PC-3 (cell line): ENCODE measurements around the gene STK16. TPM values are rescaled to one million over a fixed set of nuclear protein-coding genes. Genes with fewer than 3 reads are reported as not detected.

Experiments
- ATAC-seq: fragments of 200-7000 bp; cut with Tn5 transposase; 2 replicates; pipeline ENCODE4 v1.9.1; 2020; ENCODE audit warnings: mild to moderate bottlenecking, moderate library complexity
- BruUV-seq: library from RNA; stranded (reverse); fragments of 400-500 nt; replicated peaks from 2 replicates; lab custom pipeline; 2021; lab: Mats Ljungman, UMichigan
- CTCF ChIA-PET: fragments of 300-600 bp; sonication (Branson Sonifier 250); formaldehyde crosslinking; loops from one replicate; lab custom pipeline; 2022; ENCODE audit warnings: antibody characterized with exemption; lab: Charles Lee
- POLR2A ChIA-PET: fragments of 300-600 bp; sonication (Branson Sonifier 250); formaldehyde crosslinking; loops from one replicate; lab custom pipeline; 2022; ENCODE audit warnings: antibody characterized with exemption; ENCODE audit not compliant: unreplicated experiment; lab: Charles Lee
- DNase-seq: peaks from one replicate; pipeline ENCODE4 v3.0.0-alpha.2; 2015
- H2AFZ ChIP-seq: fragments of 300-600 bp; sonication (generic); 2 replicates; pipeline ENCODE4 v1.6.0; 2016; ENCODE audit warnings: antibody characterized with exemption, low read length
- H3F3A ChIP-seq: fragments of 300-600 bp; sonication (generic); one replicate; pipeline ENCODE4 v1.6.0; 2017; ENCODE audit warnings: antibody characterized with exemption, low read length, control low read depth, mild to moderate bottlenecking; ENCODE audit not compliant: unreplicated experiment
- H3K27ac ChIP-seq: fragments of 300-600 bp; sonication (generic); 2 replicates; pipeline ENCODE4 v1.5.1; 2016; ENCODE audit warnings: mild to moderate bottlenecking, low read length
- H3K27me3 ChIP-seq: fragments of 300-600 bp; sonication (generic); 2 replicates; pipeline ENCODE4 v1.6.1; 2016; ENCODE audit warnings: low read length, mixed read lengths
- H3K36me3 ChIP-seq: fragments of 300-600 bp; sonication (generic); 2 replicates; pipeline ENCODE4 v1.6.1; 2016; ENCODE audit warnings: low read depth, mixed run types, low read length, mixed read lengths
- H3K4me1 ChIP-seq: fragments of 300-600 bp; sonication (generic); 2 replicates; pipeline ENCODE4 v1.5.1; 2016; ENCODE audit warnings: low read length; ENCODE audit not compliant: insufficient read depth
- H3K4me2 ChIP-seq: fragments of 300-600 bp; sonication (generic); 2 replicates; pipeline ENCODE4 v1.6.0; 2016; ENCODE audit warnings: low read length
- H3K4me3 ChIP-seq: fragments of 300-600 bp; sonication (generic); 2 replicates; pipeline ENCODE4 v1.5.1; 2016; ENCODE audit warnings: mild to moderate bottlenecking, low read length, mixed read lengths
- H3K79me2 ChIP-seq: fragments of 300-600 bp; sonication (generic); 2 replicates; pipeline ENCODE4 v1.6.1; 2017; ENCODE audit warnings: low read length, mixed read lengths
- H3K9ac ChIP-seq: fragments of 300-600 bp; sonication (generic); 2 replicates; pipeline ENCODE4 v1.6.0; 2016; ENCODE audit warnings: mild to moderate bottlenecking, low read length
- H3K9me2 ChIP-seq: fragments of 300-600 bp; sonication (generic); replicated peaks from 2 replicates; pipeline ENCODE4 v1.6.1; 2016; ENCODE audit warnings: mixed run types, low read length, mixed read lengths
- H3K9me3 ChIP-seq: fragments of 300-600 bp; sonication (generic); 2 replicates; pipeline ENCODE4 v1.6.1; 2016; ENCODE audit warnings: low read length, mixed read lengths
- H4K20me1 ChIP-seq: fragments of 300-600 bp; sonication (generic); 2 replicates; pipeline ENCODE4 v1.6.1; 2016; ENCODE audit warnings: low read length, mixed read lengths
- CTCF ChIP-seq: fragments of 300-600 bp; sonication (generic); conservative IDR thresholded peaks from 2 replicates; pipeline ENCODE4 v1.5.1; 2017; ENCODE audit warnings: antibody characterized with exemption, low read depth, mild to moderate bottlenecking, low read length
- EZH2 ChIP-seq: fragments of 300-600 bp; sonication (generic); IDR thresholded peaks from one replicate; pipeline ENCODE4 v1.6.1; 2017; ENCODE audit warnings: antibody characterized with exemption, mild to moderate bottlenecking, low read length; ENCODE audit not compliant: unreplicated experiment
- EZH2phosphoT487 ChIP-seq: fragments of 300-600 bp; sonication (generic); IDR thresholded peaks from 2 replicates; pipeline ENCODE4 v1.6.1; 2018; ENCODE audit warnings: mild to moderate bottlenecking, antibody characterized with exemption, low read length, borderline replicate concordance
- intact Hi-C: fragments of 100-400 bp; cut with micrococcal nuclease; formaldehyde crosslinking; loops from 2 replicates; pipeline ENCODE4 v1.9.0; 2023
- total RNA-seq: library from RNA; depleted of rRNA; stranded (reverse); fragments of >200 nt; gene quantifications from 2 replicates; pipeline ENCODE4 v1.2.3, GENCODE V29; 2014

The STK16 gene
- total RNA-seq, 1 experiment from 2014 or later: 16.3 TPM

GRCh38 chr2:219247678-219248642, 2.7 kb downstream of the STK16 start:
- H3K27ac ChIP-seq: peak overlapping the region; percentile 93

GRCh38 chr2:219248845-219249202, 3.5 kb downstream of the STK16 start:
- CTCF ChIA-PET: interaction anchor here (0.5 to 2.1 kb wide), 4 partner anchors 19 to 89 kb away, joined by 4 to 17 read pairs (median 6); partner anchors contain the start of genes ANKZF1, ATG9A and CNPPD1
- H3K9me2 ChIP-seq: no peaks in the 10 kb centered on the region
- intact Hi-C loops: loop anchor here (1.0 to 2.0 kb wide), 5 partner anchors 20 to 46 kb away; partner anchors contain the start of genes ABCB6, ANKZF1, ATG9A and DNAJB2
- ATAC-seq: no peak
- H2AFZ ChIP-seq: no peak overlapping the region
- no peaks in the 10 kb centered on the region for H3K9me3 ChIP-seq
- no peak for DNase-seq
- H3F3A ChIP-seq: peaks cover 5% of the 10 kb centered on the region
- H3K4me1 ChIP-seq: peaks cover 69% of the 10 kb centered on the region
- no peaks in the 10 kb centered on the region for H4K20me1 ChIP-seq
- peak overlapping the region; percentile 46 for H3K4me3 ChIP-seq
- peak overlapping the region; percentile 70 for H3K4me2 ChIP-seq
- no TSS peak for BruUV-seq
- TF ChIP-seq CTCF (no peak), EZH2phosphoT487 (no peak), EZH2 (no peak)
- H3K9ac ChIP-seq: peak overlapping the region; percentile 60
- peak overlapping the region; percentile 93 for H3K27ac ChIP-seq
- POLR2A ChIA-PET: interaction anchor here (0.7 to 0.8 kb wide), 2 partner anchors 19 to 31 kb away, joined by 5 to 16 read pairs; partner anchors contain the start of genes ANKZF1 and ATG9A
- peaks cover 14% of the 10 kb centered on the region for H3K36me3 ChIP-seq
- no peaks in the 10 kb centered on the region for H3K27me3 ChIP-seq
- peaks cover 58% of the 10 kb centered on the region for H3K79me2 ChIP-seq

More at GRCh38 chr2:219247678-219248642, 2.7 kb downstream of the STK16 start:
- no peak overlapping the region for H3K9ac ChIP-seq
- H2AFZ ChIP-seq: no peak overlapping the region
- no peaks in the 10 kb centered on the region for H3K27me3 ChIP-seq
- H3K36me3 ChIP-seq: peaks cover 14% of the 10 kb centered on the region
- DNase-seq: no peak
- no peak overlapping the region for H3K4me3 ChIP-seq
- no peaks in the 10 kb centered on the region for H3K9me2 ChIP-seq
- H3K4me1 ChIP-seq: peaks cover 69% of the 10 kb centered on the region
- no peaks in the 10 kb centered on the region for H3K9me3 ChIP-seq
- ATAC-seq: no peak
- no TSS peak for BruUV-seq
- no peak for TF ChIP-seq CTCF
- peaks cover 51% of the 10 kb centered on the region for H3K79me2 ChIP-seq
- intact Hi-C loops: loop anchor here (2.0 kb wide), 2 partner anchors 27 to 47 kb away; no protein-coding TSS in a partner anchor
- H3K4me2 ChIP-seq: peak overlapping the region; percentile 70; the same call in 1 of the 2 replicates
- H3F3A ChIP-seq: peaks cover 5% of the 10 kb centered on the region
- no peaks in the 10 kb centered on the region for H4K20me1 ChIP-seq
- ChIA-PET POLR2A (no interaction called here), CTCF (interaction anchor here (2.1 kb wide), 1 partner anchor 47 kb away, joined by 17 read pairs; no protein-coding TSS in a partner anchor)
